ENCODE results near the gene SMCP.

Gene SMCP

GRCh38 chr1:152886758-152887409 lies 8.8 kb downstream of the SMCP start:
- DNase-seq (ENCODE audit: low read depth), result no peak

GRCh38 chr1:152888126-152888525 lies 10.0 kb downstream of the SMCP start:
- no peak for DNase-seq (ENCODE audit: low read depth)

DNA sequence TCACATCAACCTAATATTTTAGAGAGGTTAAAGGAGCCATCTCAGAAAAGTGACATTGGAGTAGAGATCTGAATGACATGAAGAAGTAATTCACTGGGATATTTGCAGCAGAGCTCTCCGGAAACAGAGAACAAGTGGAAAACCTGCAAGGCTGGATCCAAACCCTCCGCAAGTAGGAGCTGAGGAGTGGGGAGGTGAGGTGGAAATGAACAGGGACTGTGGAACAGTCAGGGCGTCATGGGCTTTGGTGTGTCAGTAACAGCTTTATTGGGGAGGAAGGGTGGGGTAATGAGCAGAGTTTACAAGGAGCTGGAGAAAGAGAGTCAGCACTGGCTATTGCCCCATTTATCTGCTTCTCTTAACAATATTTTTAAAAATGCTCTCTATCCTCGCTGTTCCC lies 20.9 kb downstream of the SMCP start:
- DNase-seq (ENCODE audit: low read depth), result no peak

- no peak for DNase-seq (ENCODE audit: low read depth)
Observed at GRCh38 chr1:152899883-152900282, 21.8 kb downstream of the SMCP start.

- no peak for DNase-seq (ENCODE audit: low read depth)
Observed at GRCh38 chr1:152901631-152902030, 23.5 kb downstream of the SMCP start.

DNA sequence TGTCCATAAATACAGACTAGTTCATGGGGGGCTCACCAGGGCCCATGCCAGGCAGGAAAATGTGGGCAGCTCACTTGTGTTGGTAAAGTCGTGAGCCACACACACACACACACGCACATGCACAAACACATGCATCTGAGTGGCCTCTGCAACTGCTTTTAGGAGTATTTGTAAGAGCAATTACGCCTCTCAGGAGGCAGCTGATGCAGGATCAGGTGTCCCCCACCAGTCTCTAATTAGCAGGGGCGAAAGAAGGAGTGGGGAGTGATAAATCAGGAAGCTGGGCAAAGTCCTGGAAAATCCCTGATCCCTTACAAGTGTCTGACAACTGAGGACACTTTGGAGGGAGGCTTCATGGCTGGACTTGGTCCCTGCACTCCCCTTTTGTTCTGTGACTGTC lies 24.5 kb downstream of the SMCP start:
- no peak for DNase-seq (ENCODE audit: low read depth)

GRCh38 chr1:152904688-152905440 lies 26.7 kb downstream of the SMCP start:
- no peak for DNase-seq (ENCODE audit: low read depth)

- no peak for DNase-seq (ENCODE audit: low read depth)
Observed at GRCh38 chr1:152906023-152906565, 28.0 kb downstream of the SMCP start.

DNA sequence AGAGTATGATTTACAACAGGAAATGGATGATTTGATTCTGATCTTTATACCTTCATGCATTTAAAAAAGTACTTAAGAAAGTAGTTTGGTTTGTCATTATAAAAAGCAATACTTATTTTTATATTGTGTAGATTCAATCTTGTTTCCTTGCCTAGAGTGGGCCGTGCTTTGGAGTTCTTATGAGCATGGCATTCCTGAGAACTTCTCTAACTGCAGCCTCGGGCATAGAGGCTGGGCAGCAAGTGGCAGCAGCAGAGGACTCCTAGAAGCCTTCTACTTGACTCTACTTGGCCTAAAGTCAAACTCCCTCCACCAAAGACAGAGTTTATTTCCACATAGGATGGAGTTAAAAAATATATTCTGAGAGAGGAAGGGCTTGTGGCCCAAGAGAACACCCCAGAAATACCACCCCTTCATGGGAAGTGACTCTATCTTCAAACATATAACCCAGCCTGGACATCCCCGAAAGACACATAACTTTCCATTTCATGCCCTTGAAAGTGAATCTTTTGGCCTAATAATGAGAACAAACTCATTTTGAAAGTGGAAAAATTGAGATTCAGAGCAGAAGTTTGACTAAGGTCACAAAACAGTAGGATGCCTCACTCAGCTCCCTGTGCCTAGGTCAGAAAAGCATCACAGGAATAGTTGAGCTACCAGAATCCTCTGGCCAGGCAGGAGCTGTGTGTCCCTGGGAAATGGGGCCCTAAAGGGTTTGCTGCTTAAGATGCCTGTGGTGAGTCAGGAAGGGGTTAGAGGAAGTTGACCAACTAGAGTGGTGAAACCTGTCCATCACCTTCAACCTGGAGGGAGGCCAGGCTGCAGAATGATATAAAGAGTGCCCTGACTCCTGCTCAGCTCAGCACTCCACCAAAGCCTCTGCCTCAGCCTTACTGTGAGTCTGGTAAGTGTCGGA lies 29.8 kb downstream of the SMCP start, which contains the start of gene IVL:
Gene IVL (plus strand): TSS at position 861 of the 916 bp plus-strand sequence. CDS start 1,252 bp downstream, outside the sequence.
- no peak for DNase-seq (ENCODE audit: low read depth)

- DNase-seq (ENCODE audit: low read depth), result no peak
Observed at GRCh38 chr1:152909206-152909605, 31.1 kb downstream of the SMCP start.

GRCh38 chr1:152912471-152912870 lies 34.3 kb downstream of the SMCP start:
- no peak for DNase-seq (ENCODE audit: low read depth)

DNA sequence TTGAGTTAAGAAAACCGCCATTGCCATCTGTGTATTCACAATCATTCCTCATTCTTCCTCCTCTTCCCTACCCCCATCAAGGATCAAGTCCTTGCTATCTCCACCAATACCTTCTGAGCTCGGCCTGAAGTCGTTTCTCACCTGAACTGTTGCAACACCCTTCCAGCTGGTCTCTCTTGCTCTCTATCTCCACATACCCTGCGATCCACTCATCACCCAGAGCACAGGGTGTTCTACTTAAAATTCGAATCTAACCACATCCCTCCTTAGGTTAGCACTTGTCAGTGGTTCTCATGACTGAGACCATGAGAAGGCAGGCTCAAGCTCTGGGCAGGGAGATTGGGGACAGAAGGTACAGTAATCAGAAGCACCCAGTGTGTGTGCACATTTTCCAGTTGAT lies 34.8 kb downstream of the SMCP start:
- no peak for DNase-seq (ENCODE audit: low read depth)

GRCh38 chr1:152917794-152918193 lies 39.7 kb downstream of the SMCP start:
- no peak for DNase-seq (ENCODE audit: low read depth)

GRCh38 chr1:152919071-152919470 lies 40.9 kb downstream of the SMCP start:
- no peak for DNase-seq (ENCODE audit: low read depth)

DNA sequence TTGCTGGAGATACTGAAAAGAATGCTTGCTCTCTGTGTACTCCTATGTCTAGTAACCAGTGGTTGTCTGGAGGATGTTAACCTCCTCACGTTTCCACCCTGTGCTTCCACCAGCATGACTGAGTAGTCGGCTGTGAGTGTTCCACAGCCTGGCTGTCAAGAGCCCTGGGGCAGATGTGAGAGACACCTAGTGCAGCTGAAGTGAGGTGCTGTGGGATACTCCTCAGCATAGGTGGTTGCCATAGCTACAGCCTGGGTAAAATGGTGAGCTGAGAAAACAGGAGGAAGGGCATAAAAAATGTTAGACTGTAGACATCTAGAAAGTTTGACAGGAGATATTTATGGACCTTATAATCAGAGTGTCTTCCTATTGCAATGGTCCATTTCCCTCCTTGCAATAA lies 46.1 kb downstream of the SMCP start:
- no peak for DNase-seq (ENCODE audit: low read depth)

DNA sequence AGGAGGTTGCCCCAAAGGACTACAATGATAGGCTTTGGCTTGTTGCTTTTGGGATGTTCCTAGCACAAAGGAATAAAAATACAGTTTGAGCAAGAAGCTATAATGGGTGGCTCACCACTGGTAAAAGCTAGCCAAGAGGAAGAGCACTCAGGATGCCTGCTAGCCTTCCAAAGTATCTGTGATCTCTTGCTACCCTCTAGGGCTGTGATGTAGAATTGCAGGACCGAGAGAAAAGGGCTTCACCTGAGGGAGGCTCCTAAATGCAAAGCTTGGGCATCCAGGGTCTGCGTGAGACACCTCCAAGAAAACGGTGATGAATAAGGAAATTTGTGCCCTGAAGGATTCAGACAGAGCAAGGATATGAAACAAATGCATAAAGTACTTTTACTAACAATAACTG lies 48.0 kb downstream of the SMCP start:
- no peak for DNase-seq (ENCODE audit: low read depth)

- no peak for DNase-seq (ENCODE audit: low read depth)
Observed at GRCh38 chr1:152928671-152929070, 50.5 kb downstream of the SMCP start.

DNA sequence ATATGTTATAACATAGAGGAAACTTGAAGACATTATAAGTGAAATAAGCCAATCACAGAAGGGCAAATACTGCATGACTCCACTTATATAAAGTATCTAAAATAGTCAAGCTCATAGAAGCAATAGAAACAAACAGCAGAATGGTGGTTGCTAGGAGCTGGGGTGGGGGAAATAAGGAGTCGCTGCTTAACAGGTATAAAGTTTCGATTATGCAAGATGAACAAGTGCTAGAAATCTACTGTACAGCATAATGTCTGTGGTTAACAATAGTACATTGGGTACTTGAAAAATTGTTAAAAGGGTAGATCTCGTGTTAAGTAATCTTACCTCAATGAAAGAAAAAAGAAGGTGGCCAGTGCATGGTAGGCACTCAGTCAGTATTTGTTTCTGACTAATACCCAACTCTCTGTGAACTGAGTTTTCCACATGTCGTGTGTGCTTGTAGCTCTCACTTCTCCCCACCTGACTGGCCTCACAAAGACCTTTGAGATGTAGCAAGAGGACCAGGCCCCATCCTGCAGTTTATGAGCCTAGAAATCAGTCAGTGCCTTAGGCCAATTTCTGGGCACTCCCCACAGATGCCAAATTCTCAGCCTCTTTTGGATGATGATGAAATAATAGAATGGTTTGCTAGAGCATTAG lies 54.2 kb downstream of the SMCP start:
- no peak for DNase-seq (ENCODE audit: low read depth)

GRCh38 chr1:152933196-152933595 lies 55.1 kb downstream of the SMCP start:
- DNase-seq (ENCODE audit: low read depth), result no peak
